Measurements from ENCODE around the gene GYG1. TPM values are rescaled to one million over a fixed set of nuclear protein-coding genes. Genes with fewer than 3 reads are reported as not detected.

The GYG1 gene
- total RNA-seq, 4 donors from 2014 or later: 19.5 to 67.5 (median 26.0) TPM

DNA sequence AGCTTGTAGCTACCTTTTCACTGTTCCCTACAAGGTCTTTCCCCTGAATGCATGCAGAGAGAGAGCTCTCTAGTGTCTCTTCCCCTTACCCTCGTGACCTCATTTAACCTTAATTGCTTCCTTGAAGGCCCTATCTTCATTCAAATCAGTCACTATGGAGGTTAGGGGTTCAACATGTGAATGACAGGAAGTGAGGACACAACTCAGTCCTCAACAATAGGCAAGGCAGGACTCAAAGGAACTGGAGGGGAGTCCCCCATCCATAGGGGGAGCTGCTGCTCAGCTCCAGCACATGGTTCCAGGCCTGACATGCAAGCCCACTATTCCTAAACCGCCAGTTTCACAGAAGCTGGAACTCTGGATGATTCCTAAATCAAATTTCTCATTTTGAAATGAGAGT lies 33.8 kb upstream of the GYG1 start:
- no peaks in the 10 kb centered on the region for H3K36me3 ChIP-seq
- WGBS, 2 donors: 67 to 74% methylated on average over 2 of the region's 2 CpGs
- peak overlapping the region in 1 of 4 donors; percentile 90 for H3K27ac ChIP-seq
- peaks cover 0 to 24% (median 10%) of the 10 kb centered on the region in 4 donors for H3K4me1 ChIP-seq
- H3K9me3 ChIP-seq: no peaks in the 10 kb centered on the region
- TF ChIP-seq EP300 (IDR thresholded peaks at IDR 0.05): no peak
- TF ChIP-seq POLR2A (IDR thresholded peaks at IDR 0.05): no peak
- TF ChIP-seq, protein P1, sequence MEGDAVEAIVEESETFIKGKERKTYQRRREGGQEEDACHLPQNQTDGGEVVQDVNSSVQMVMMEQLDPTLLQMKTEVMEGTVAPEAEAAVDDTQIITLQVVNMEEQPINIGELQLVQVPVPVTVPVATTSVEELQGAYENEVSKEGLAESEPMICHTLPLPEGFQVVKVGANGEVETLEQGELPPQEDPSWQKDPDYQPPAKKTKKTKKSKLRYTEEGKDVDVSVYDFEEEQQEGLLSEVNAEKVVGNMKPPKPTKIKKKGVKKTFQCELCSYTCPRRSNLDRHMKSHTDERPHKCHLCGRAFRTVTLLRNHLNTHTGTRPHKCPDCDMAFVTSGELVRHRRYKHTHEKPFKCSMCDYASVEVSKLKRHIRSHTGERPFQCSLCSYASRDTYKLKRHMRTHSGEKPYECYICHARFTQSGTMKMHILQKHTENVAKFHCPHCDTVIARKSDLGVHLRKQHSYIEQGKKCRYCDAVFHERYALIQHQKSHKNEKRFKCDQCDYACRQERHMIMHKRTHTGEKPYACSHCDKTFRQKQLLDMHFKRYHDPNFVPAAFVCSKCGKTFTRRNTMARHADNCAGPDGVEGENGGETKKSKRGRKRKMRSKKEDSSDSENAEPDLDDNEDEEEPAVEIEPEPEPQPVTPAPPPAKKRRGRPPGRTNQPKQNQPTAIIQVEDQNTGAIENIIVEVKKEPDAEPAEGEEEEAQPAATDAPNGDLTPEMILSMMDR (IDR thresholded peaks at IDR 0.05): no peak
- DNase-seq (ENCODE audit: low spot score in 2 of 2): no peak
- H3K4me3 ChIP-seq: no peak overlapping the region
- H3K27me3 ChIP-seq: no peaks in the 10 kb centered on the region

DNA sequence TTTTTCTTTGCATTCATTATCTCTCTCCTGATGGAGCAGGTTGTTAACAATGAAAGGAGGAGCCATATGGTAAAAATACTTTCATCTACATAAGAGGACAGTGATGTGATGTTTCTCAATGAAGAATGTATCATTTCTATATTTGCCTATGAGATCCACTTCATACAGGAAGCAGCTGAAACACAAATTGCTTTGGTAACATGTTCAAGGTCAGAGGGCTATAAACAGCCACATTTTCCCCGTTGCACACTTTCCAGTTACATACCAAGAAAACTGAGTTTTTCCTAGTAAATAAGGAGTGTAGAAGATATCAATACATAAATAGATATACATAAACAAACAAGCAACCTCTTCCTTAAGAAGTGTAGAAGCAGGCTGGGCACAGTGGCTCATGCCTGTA lies 32.6 kb upstream of the GYG1 start:
- no peaks in the 10 kb centered on the region for H3K9me3 ChIP-seq
- no peaks in the 10 kb centered on the region for H3K27me3 ChIP-seq
- TF ChIP-seq EP300 (IDR thresholded peaks at IDR 0.05): no peak
- TF ChIP-seq, protein P1 (IDR thresholded peaks at IDR 0.05): no peak
- no peak for TF ChIP-seq POLR2A (IDR thresholded peaks at IDR 0.05)
- H3K36me3 ChIP-seq: no peaks in the 10 kb centered on the region
- H3K4me3 ChIP-seq: no peak overlapping the region
- no peak overlapping the region for H3K27ac ChIP-seq
- WGBS, 2 donors: 43 to 63% methylated on average over 1 of the region's 1 CpG
- peaks cover 0 to 24% (median 10%) of the 10 kb centered on the region in 4 donors for H3K4me1 ChIP-seq
- DNase-seq (ENCODE audit: low spot score in 2 of 2): no peak

DNA sequence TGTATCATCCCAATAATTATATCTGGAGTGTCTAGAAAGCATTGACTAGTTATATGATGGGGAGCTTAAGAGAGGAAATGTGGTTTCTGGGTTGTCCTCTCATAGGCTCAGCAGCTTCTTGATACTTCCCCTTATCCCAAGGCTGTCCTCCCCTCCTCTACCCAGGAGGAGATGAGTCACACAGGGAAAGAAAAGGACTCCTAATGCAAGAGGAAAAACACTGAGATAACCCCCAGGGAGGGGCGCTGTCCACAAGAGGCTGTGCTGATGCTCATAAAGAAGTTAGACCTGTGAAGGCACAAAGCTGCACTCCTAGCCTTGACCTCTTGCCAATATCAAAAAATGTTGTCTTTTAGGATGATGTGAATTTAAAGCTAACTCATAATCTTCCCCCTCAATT lies 28.8 kb upstream of the GYG1 start:
- DNase-seq (ENCODE audit: low spot score in 2 of 2): no peak
- Histone ChIP-seq H3K36me3 (no peaks in the 10 kb centered on the region), H3K4me3 (no peak overlapping the region), H3K9me3 (no peaks in the 10 kb centered on the region), H3K4me1 (no peaks in the 10 kb centered on the region), H3K27me3 (no peaks in the 10 kb centered on the region), H3K27ac (no peak overlapping the region)
- WGBS, 2 donors: 69 to 70% methylated on average over 1 of the region's 1 CpG
- TF ChIP-seq POLR2A (IDR thresholded peaks at IDR 0.05) (no peak), EP300 (IDR thresholded peaks at IDR 0.05) (no peak)
- TF ChIP-seq, protein P1 (IDR thresholded peaks at IDR 0.05): no peak

DNA sequence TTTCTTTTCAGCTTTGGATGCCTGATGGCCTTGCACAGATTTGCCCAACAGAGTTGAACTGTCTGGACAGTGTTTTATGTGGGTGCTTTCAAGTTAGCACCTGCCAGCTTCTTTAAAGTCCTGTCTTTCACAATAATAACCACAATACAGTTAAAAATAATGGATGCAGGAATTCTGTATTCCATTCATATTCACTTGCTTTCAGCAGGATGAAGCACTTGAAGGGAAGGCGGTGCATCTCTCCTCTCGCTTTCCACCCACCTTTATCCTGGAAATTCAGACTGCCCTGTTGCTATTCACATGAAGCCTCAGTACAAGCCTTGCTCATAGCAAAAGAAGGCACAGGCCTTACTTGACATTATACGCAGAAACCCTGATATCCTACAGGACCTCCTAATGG lies 26.5 kb upstream of the GYG1 start:
- TF ChIP-seq POLR2A (IDR thresholded peaks at IDR 0.05) (no peak), EP300 (IDR thresholded peaks at IDR 0.05) (no peak)
- TF ChIP-seq, protein P1 (IDR thresholded peaks at IDR 0.05): no peak
- H3K4me3 ChIP-seq: no peak overlapping the region
- no peaks in the 10 kb centered on the region for H3K9me3 ChIP-seq
- H3K27me3 ChIP-seq: no peaks in the 10 kb centered on the region
- no peaks in the 10 kb centered on the region for H3K4me1 ChIP-seq
- DNase-seq (ENCODE audit: low spot score in 2 of 2): no peak
- 96 to 99% methylated on average over 3 of the region's 3 CpGs for WGBS, 2 donors
- no peaks in the 10 kb centered on the region for H3K36me3 ChIP-seq
- H3K27ac ChIP-seq: no peak overlapping the region

DNA sequence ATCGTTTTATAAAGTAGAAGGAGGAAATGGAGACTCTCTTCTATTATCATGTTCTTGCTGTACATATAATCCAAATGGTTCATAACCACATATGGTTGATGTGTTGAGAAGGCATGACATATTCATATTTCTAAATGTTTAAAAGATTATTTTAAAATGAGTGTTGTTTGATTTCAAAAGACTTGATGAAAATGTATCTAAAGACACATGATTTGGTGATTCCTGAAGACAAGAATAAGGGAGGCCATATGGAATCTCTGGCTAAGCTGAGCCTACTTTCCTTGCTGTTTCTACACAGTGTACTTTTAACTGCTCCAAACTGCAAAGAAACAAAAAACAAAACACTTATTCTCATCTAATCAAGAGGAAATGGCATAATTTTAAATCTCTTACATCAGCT lies 23.0 kb upstream of the GYG1 start:
- no peaks in the 10 kb centered on the region for H3K9me3 ChIP-seq
- no peak overlapping the region for H3K4me3 ChIP-seq
- H3K27me3 ChIP-seq: no peaks in the 10 kb centered on the region
- H3K27ac ChIP-seq: no peak overlapping the region
- TF ChIP-seq, protein P1 (IDR thresholded peaks at IDR 0.05): no peak
- no peaks in the 10 kb centered on the region for H3K36me3 ChIP-seq
- H3K4me1 ChIP-seq: peaks cover 0 to 7% (median 0%) of the 10 kb centered on the region in 4 donors
- DNase-seq (ENCODE audit: low spot score in 2 of 2): no peak
- WGBS, 2 donors: 89 to 94% methylated on average over 1 of the region's 1 CpG

All from tibial nerve (tissue), 4 donors.